Cardiac fibroblast (primary cell): ENCODE measurements around the gene PLBD1.

Experiments used
- DNase-seq, 2 donors: peaks; one replicate each; pipeline versions ENCODE4 v3.0.0 to v3.0.0-alpha.2; 2010; ENCODE audit warnings: low read depth in 2 of 2
- H3K4me3 ChIP-seq, 2 donors: replicated peaks in 1 of 2; 1 replicate in 1 of 2; 2 replicates in 1 of 2; pipeline ENCODE4 v1.5.1; 2011; ENCODE audit warnings: low read depth in 2 of 2, low read length in 2 of 2, mild to moderate bottlenecking in 2 of 2, moderate library complexity in 1 of 2
- CTCF ChIP-seq: IDR thresholded peaks from one replicate; pipeline ENCODE4 v1.5.1; 2011; ENCODE audit warnings: low read depth, mild to moderate bottlenecking, low read length, inconsistent platforms

The PLBD1 gene

GRCh38 chr12:14588571-14588970 lies 20.9 kb upstream of the PLBD1 start:
- TF ChIP-seq CTCF, result no peak
- DNase-seq, result no peak
- H3K4me3 ChIP-seq, result no peak overlapping the region

GRCh38 chr12:14578646-14579045 lies 11.0 kb upstream of the PLBD1 start:
- no peak for TF ChIP-seq CTCF
- no peak overlapping the region for H3K4me3 ChIP-seq
- DNase-seq, result no peak

- no peak for TF ChIP-seq CTCF
- no peak overlapping the region for H3K4me3 ChIP-seq
- peak in 1 of 2 donors; percentile 32 for DNase-seq
These were observed 9.7 kb upstream of the PLBD1 start for GRCh38 chr12:14577344-14577743.

- H3K4me3 ChIP-seq, result no peak overlapping the region
- TF ChIP-seq CTCF, result no peak
- no peak for DNase-seq
These were observed 9.2 kb upstream of the PLBD1 start for GRCh38 chr12:14576896-14577295.

GRCh38 chr12:14575585-14575984 lies 7.9 kb upstream of the PLBD1 start:
- no peak for DNase-seq
- H3K4me3 ChIP-seq, result no peak overlapping the region
- TF ChIP-seq CTCF, result no peak

- TF ChIP-seq CTCF, result no peak
- DNase-seq, result no peak
- H3K4me3 ChIP-seq, result no peak overlapping the region
These were observed 5.4 kb upstream of the PLBD1 start for GRCh38 chr12:14573118-14573517.

GRCh38 chr12:14572401-14572800 lies 4.7 kb upstream of the PLBD1 start:
- H3K4me3 ChIP-seq, result no peak overlapping the region
- no peak for DNase-seq
- no peak for TF ChIP-seq CTCF
